Measurements from ENCODE around the gene LSS.
"Not testable (repeated sequence)": the region's sequence is repeated elsewhere in the genome, so short reads cannot be mapped to it uniquely, and the experiment has no call there.

The LSS gene

DNA sequence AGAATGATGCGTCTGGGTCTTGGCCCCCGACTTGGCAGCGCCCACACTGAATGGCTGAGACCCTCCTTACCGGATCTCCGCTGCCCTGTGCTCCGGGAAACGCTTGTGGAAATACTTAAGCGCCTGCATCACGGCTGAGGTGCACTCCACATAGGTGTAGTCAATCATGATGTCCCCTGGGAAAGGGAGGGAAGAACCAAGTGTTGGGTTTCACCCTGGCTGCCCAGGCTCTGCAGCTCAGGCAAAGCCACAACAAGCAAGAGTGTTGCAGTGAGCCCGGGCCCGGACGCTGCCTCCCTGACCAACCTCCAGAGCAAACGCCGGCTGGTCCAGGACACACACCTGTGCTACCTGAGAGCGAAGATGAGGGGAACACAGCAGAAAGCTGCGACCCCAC is 22.8 kb downstream of the LSS start:
- no peak for DNase-seq (ENCODE audit: low read depth)
- TF ChIP-seq, protein P1, sequence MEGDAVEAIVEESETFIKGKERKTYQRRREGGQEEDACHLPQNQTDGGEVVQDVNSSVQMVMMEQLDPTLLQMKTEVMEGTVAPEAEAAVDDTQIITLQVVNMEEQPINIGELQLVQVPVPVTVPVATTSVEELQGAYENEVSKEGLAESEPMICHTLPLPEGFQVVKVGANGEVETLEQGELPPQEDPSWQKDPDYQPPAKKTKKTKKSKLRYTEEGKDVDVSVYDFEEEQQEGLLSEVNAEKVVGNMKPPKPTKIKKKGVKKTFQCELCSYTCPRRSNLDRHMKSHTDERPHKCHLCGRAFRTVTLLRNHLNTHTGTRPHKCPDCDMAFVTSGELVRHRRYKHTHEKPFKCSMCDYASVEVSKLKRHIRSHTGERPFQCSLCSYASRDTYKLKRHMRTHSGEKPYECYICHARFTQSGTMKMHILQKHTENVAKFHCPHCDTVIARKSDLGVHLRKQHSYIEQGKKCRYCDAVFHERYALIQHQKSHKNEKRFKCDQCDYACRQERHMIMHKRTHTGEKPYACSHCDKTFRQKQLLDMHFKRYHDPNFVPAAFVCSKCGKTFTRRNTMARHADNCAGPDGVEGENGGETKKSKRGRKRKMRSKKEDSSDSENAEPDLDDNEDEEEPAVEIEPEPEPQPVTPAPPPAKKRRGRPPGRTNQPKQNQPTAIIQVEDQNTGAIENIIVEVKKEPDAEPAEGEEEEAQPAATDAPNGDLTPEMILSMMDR (IDR thresholded peaks at IDR 0.05; ENCODE audit: insufficient read depth, low read depth, low read length, missing control alignments) = no peak
- H3K4me3 ChIP-seq (ENCODE audit: low read depth, low read length) = no peak overlapping the region

DNA sequence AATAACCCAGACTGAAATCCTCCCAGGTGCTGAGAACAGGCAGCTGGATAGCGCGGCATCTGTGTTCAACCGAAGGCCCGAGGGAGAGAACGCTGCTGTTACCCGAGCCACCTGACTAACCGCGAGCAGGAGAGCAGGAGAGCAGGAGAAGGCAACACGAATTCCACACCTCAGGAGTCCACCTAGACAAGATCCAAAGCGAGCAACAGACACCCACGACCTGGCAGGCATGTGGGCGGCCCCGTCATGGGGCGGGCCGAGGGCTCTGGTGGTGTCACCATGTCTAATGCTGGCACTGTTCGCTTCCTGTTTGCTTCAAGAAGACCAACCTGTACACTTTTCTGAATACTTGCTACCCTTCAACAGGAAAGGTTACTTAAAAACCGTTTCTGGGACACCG is 23.4 kb downstream of the LSS start:
- H3K4me3 ChIP-seq (ENCODE audit: low read depth, low read length) = no peak overlapping the region
- DNase-seq (ENCODE audit: low read depth) = no peak
- TF ChIP-seq, protein P1 (IDR thresholded peaks at IDR 0.05; ENCODE audit: insufficient read depth, low read depth, low read length, missing control alignments) = no peak

DNA sequence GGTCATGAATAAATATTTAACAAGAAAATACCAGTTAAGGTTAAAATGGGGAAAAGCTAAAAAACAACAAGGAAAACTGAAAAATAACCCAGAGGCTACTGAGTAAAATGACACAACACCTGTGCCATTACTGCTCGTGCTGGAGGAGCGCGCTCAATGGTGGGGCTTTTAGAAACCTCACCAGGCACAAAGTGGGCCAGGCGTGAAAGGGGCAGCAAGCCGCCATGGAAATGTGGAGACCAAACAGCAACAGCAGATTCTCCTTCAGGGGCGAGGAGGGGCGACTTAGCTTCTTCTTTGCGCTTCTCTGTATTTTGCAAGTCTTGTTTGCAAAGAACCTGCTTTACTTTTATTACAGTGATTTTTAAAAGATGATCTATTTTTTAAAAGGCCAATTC is 25.4 kb downstream of the LSS start:
- H3K4me3 ChIP-seq (ENCODE audit: low read depth, low read length) = no peak overlapping the region
- no peak for DNase-seq (ENCODE audit: low read depth)
- TF ChIP-seq, protein P1 (IDR thresholded peaks at IDR 0.05; ENCODE audit: insufficient read depth, low read depth, low read length, missing control alignments) = no peak

DNA sequence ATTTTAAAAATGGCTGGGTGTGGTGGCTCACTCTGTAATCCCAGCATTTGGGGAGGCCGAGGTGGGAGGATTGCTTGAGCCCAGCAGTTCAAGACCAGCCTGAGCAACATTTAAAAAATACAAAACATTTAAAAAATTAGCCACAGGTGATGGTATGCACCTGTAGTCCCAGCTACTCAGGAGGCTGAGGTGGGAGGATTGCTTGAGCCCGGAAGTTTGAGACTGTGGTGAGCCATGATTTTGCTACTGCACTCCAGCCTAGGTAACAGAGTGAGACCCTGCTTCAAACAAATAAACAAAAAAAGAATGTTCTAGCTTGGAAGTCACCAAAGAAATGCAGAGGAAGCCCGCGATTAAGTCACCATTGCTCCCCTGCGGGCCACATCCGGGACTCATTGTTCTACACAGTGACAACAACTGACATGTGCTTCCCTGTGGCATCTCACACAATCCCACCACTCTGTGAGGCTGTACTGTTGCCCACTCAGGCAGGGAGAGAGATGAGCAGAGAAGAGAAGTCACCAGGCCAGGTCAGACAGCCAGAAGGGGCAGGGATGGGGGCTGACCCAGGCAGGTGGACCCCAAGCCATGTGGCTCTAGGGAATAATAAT is 25.9 kb downstream of the LSS start:
- DNase-seq (ENCODE audit: low read depth) = no peak
- H3K4me3 ChIP-seq (ENCODE audit: low read depth, low read length) = no peak overlapping the region
- TF ChIP-seq, protein P1 (IDR thresholded peaks at IDR 0.05; ENCODE audit: insufficient read depth, low read depth, low read length, missing control alignments) = no peak

DNA sequence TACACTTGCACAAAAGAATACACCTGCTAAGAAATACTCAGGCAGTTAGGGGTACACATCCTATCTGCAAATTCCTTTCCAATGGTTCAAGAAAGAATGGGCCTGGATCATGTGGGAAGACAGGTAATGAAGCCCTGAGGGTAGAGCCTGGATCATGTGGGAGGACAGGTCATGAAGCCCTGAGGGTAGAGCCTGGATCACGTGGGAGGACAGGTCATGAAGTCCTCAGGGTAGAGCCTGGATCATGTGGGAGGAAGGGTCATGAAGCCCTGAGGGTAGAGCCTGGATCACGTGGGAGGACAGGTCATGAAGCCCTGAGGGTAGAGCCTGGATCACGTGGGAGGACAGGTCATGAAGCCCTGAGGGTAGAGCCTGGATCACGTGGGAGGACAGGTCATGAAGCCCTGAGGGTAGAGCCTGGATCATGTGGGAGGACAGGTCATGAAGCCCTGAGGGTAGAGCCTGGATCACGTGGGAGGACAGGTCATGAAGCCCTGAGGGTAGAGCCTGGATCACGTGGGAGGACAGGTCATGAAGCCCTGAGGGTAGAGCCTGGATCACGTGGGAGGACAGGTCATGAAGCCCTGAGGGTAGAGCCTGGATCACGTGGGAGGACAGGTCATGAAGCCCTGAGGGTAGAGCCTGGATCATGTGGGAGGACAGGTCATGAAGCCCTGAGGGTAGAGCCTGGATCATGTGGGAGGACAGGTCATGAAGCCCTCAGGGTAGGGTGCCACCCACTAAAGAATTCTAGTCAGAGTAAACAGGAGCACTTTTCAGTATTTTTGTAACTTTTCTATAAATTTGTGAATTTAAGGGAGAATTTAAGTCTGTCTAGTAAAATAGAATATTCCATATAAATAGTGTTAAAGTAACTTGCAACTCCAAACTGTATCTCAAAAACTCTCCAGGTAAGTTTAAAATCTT is 27.4 kb downstream of the LSS start:
- not testable (repeated sequence) for H3K4me3 ChIP-seq (ENCODE audit: low read depth, low read length); DNase-seq (ENCODE audit: low read depth)

DNA sequence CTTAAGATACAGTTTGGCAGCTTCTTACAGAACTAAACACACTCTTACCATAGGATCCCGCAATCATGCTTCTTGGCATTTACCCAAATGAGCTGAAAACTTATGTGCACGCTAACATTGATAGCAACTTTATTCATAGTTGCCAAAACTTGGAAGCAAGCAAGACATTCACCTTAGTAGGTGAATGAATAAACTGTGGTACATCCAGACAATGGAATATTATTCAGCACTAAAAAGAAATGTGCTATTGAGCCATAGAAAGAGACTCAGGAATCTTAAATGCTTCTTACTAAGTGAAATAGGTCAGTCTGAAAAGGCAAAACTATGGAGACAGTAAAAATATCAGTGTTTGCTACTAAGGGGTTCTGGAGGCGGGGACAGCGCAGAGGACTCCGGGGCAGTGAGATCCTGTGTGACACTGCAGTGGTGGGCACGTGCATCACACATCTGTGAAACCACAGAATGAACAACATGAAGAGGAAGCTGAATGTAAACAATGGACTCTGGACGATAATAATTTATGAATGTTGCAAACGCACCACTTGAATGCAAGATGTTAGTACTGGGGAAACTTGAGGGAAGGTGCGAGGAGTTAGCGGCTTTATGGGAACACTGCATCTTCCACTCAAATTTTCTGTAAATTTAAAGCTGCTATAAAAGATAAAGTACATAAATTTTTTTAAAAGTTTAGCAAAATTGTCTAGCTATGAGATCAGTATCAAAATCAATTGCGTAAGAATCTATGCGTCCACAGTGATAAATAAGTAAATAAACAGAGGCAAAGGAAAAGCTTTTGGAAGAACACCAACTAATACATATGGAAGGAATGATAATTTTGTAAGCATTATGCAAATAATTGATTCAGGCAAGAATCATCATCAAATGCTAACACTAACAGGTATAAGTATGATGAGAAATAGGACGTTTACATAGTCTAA is 28.9 kb downstream of the LSS start:
- DNase-seq (ENCODE audit: low read depth) = no peak
- no peak overlapping the region for H3K4me3 ChIP-seq (ENCODE audit: low read depth, low read length)
- TF ChIP-seq, protein P1 (IDR thresholded peaks at IDR 0.05; ENCODE audit: insufficient read depth, low read depth, low read length, missing control alignments) = no peak

DNA sequence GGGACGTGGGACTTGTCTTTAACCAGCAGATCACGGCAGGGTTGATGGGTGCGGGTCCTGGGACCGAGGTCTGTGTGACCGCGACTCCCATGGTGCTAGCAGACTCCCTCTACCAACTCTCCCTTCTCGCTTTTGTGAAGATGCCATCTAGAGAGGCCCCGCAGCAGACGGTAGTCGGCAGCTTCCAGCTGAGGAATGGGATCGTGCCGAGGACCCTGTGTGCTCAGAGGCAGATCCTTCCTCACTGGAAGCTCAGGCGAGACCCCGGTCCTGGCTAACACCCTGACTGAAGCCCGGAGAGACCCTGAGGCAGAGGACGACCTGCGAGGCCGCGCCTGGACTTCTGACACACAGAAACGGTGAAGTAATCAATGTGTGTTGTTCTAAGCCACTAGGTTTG is 31.8 kb downstream of the LSS start:
- TF ChIP-seq, protein P1 (IDR thresholded peaks at IDR 0.05; ENCODE audit: insufficient read depth, low read depth, low read length, missing control alignments) = no peak
- H3K4me3 ChIP-seq (ENCODE audit: low read depth, low read length) = no peak overlapping the region
- no peak for DNase-seq (ENCODE audit: low read depth)

Measured in GM12865 (cell line).